Measurements from ENCODE around the gene FCN2. TPM values are rescaled to one million over a fixed set of nuclear protein-coding genes. Genes with fewer than 3 reads are reported as not detected.

The FCN2 gene
- total RNA-seq, 2 donors from 2014 or later: not detected

GRCh38 chr9:134838651-134839454, 41.8 kb upstream of the FCN2 start:
- TF ChIP-seq CTCF (IDR thresholded peaks at IDR 0.05): no peak
- no peak overlapping the region for H3K4me3 ChIP-seq
- H3K27ac ChIP-seq: no peak overlapping the region
- H3K4me1 ChIP-seq: no peaks in the 10 kb centered on the region
- H3K27me3 ChIP-seq: no peaks in the 10 kb centered on the region
- no peaks in the 10 kb centered on the region for H3K9me3 ChIP-seq
- H3K36me3 ChIP-seq: peaks cover 9% of the 10 kb centered on the region
- no peak for DNase-seq (ENCODE audit: low spot score)

DNA sequence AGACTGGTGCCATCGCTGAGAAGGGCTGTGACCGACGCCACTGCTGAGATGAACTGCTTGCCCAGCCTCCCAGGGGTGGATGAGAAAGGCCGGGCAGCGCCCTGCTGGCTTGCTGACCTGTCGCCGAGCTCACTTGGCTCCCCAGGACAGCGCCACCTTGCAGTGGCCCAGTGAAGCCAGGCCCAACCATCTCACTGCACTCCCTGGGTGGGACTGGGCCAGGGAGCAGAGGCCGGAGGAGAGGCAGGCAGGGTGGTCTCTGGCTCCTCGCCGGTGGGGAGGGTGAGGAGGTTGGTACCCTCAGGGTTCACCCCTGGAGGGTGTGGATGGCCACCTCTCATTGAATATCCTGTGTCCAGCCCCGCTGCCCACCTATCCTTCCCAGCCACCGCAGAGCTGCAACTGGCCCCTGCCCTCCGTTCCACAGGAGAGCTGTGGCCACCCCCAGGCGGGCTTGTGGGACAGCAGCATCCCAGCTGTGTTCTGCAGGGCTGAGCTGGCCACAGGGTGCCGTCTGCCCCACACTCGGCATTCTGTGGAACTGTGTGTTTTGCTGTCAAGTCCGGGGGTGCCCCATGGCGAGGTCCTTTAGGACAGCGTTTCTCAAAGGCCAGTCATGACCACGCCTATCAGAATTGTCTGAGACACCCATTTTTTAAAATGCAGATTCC, 41.0 kb upstream of the FCN2 start:
- H3K4me3 ChIP-seq: no peak overlapping the region
- no peaks in the 10 kb centered on the region for H3K4me1 ChIP-seq
- no peaks in the 10 kb centered on the region for H3K9me3 ChIP-seq
- H3K27me3 ChIP-seq: no peaks in the 10 kb centered on the region
- TF ChIP-seq CTCF (IDR thresholded peaks at IDR 0.05): no peak
- H3K36me3 ChIP-seq: peaks cover 9% of the 10 kb centered on the region
- DNase-seq (ENCODE audit: low spot score): no peak
- H3K27ac ChIP-seq: no peak overlapping the region

DNA sequence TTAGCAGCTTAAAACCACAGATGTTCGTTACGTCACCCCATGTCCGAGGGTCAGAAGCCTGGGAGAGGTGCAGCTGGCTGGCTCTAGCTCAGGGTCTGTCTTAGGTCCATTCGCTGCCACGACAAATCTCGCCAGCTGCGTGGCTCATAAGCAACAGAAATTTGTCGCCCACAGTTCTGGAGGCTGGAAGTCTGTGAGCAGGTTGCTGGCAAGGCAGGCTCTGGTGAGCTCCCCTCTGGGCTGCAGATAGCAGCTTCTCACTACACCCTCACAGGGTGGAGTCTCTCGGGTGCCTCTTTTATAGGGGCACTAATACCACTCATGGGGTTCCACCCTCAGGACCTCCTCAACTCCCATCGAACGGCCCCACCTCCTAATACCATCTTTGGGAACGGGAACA, 40.1 kb upstream of the FCN2 start:
- no peak for DNase-seq (ENCODE audit: low spot score)
- TF ChIP-seq CTCF (IDR thresholded peaks at IDR 0.05): no peak
- Histone ChIP-seq H3K4me1 (no peaks in the 10 kb centered on the region), H3K27me3 (no peaks in the 10 kb centered on the region), H3K9me3 (no peaks in the 10 kb centered on the region), H3K27ac (no peak overlapping the region), H3K4me3 (no peak overlapping the region), H3K36me3 (peaks cover 9% of the 10 kb centered on the region)

DNA sequence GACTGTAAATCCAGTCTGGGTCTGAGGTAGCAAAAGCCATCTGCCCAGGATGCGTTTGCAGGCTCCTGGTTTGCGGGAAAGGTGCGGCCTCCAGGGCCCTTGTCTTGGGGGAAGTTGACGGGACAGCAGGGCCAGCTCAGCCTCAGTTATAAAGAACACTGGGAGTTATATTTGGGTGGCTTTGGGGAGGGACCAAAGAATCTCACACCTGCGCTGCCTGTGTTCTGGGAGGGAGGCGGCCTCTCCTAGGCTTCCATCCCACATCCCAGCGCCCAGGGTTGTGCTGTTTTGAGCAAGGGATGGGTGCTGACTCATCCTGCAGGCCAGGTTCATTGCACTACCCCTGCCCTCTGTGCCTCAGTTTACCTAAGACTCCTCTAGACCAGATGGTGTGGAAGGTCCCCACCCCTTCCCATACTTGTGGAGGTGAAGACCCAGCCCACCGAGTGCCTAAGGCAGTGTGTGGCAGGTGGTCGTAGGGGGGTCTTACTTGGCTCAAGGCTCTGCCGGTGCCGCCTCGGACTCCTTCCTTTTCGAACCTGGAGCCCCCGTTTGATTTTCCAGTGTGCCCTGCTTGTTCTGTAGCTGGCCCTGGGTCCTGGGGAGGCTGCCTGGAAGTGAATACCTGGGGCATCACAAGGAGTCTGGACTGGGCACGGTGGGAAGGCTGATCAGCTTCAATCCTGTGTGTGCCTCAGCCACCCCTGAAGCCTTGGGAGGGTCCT, 39.3 kb upstream of the FCN2 start:
- Histone ChIP-seq H3K27ac (no peak overlapping the region), H3K36me3 (peaks cover 9% of the 10 kb centered on the region), H3K27me3 (no peaks in the 10 kb centered on the region), H3K9me3 (no peaks in the 10 kb centered on the region), H3K4me1 (no peaks in the 10 kb centered on the region), H3K4me3 (no peak overlapping the region)
- no peak for TF ChIP-seq CTCF (IDR thresholded peaks at IDR 0.05)
- no peak for DNase-seq (ENCODE audit: low spot score)

- Histone ChIP-seq H3K9me3 (no peaks in the 10 kb centered on the region), H3K4me1 (no peaks in the 10 kb centered on the region), H3K27me3 (no peaks in the 10 kb centered on the region), H3K27ac (no peak overlapping the region), H3K36me3 (peaks cover 9% of the 10 kb centered on the region), H3K4me3 (no peak overlapping the region)
- TF ChIP-seq CTCF (IDR thresholded peaks at IDR 0.05): no peak
- no peak for DNase-seq (ENCODE audit: low spot score)
Observed at GRCh38 chr9:134842321-134842720, 38.3 kb upstream of the FCN2 start.

All from right atrium auricular region (tissue), 2 donors.